Measurements from ENCODE around the gene PON2. TPM values are rescaled to one million over a fixed set of nuclear protein-coding genes. Genes with fewer than 3 reads are reported as not detected.

PON2 gene
- total RNA-seq, 2 donors from 2014 or later, result 89.8 to 99.4 TPM

GRCh38 chr7:95412075-95412474 is 22.8 kb downstream of the PON2 start:
- no peaks in the 10 kb centered on the region for H3K36me3 ChIP-seq
- no peaks in the 10 kb centered on the region for H3K4me1 ChIP-seq
- TF ChIP-seq CTCF (IDR thresholded peaks at IDR 0.05), result no peak
- intact Hi-C loops (cut with DNase I), result no loop called here
- H3K27ac ChIP-seq, result no peak overlapping the region
- no peaks in the 10 kb centered on the region for H3K9me3 ChIP-seq
- no peak for DNase-seq
- no peak overlapping the region for H3K4me3 ChIP-seq
- H3K9ac ChIP-seq (ENCODE audit: low read depth in 2 of 2, low read length in 2 of 2), result no peak overlapping the region
- H3K27me3 ChIP-seq, result no peaks in the 10 kb centered on the region

- Histone ChIP-seq H3K27ac (no peak overlapping the region), H3K4me1 (no peaks in the 10 kb centered on the region), H3K27me3 (no peaks in the 10 kb centered on the region), H3K36me3 (no peaks in the 10 kb centered on the region), H3K9ac (ENCODE audit: low read depth in 2 of 2, low read length in 2 of 2) (no peak overlapping the region), H3K4me3 (no peak overlapping the region), H3K9me3 (no peaks in the 10 kb centered on the region)
- no peak for DNase-seq
- no peak for TF ChIP-seq CTCF (IDR thresholded peaks at IDR 0.05)
- intact Hi-C loops (cut with DNase I), result no loop called here
Observed at GRCh38 chr7:95411666-95412065, 23.2 kb downstream of the PON2 start.

GRCh38 chr7:95411036-95411435 is 23.8 kb downstream of the PON2 start:
- H3K9me3 ChIP-seq, result no peaks in the 10 kb centered on the region
- no peak for DNase-seq
- H3K36me3 ChIP-seq, result no peaks in the 10 kb centered on the region
- H3K27me3 ChIP-seq, result no peaks in the 10 kb centered on the region
- intact Hi-C loops (cut with DNase I), result no loop called here
- no peak overlapping the region for H3K27ac ChIP-seq
- H3K4me1 ChIP-seq, result no peaks in the 10 kb centered on the region
- no peak overlapping the region for H3K9ac ChIP-seq (ENCODE audit: low read depth in 2 of 2, low read length in 2 of 2)
- H3K4me3 ChIP-seq, result no peak overlapping the region
- TF ChIP-seq CTCF (IDR thresholded peaks at IDR 0.05), result no peak

- H3K36me3 ChIP-seq, result no peaks in the 10 kb centered on the region
- H3K27ac ChIP-seq, result no peak overlapping the region
- intact Hi-C loops (cut with DNase I), result no loop called here
- H3K4me3 ChIP-seq, result no peak overlapping the region
- H3K9me3 ChIP-seq, result no peaks in the 10 kb centered on the region
- H3K27me3 ChIP-seq, result no peaks in the 10 kb centered on the region
- TF ChIP-seq CTCF (IDR thresholded peaks at IDR 0.05), result no peak
- no peak overlapping the region for H3K9ac ChIP-seq (ENCODE audit: low read depth in 2 of 2, low read length in 2 of 2)
- H3K4me1 ChIP-seq, result no peaks in the 10 kb centered on the region
- no peak for DNase-seq
Observed at GRCh38 chr7:95407751-95408150, 27.1 kb downstream of the PON2 start.

GRCh38 chr7:95405800-95406199 is 29.0 kb downstream of the PON2 start:
- Histone ChIP-seq H3K4me3 (no peak overlapping the region), H3K9ac (ENCODE audit: low read depth in 2 of 2, low read length in 2 of 2) (no peak overlapping the region), H3K4me1 (no peaks in the 10 kb centered on the region), H3K36me3 (no peaks in the 10 kb centered on the region), H3K27ac (no peak overlapping the region), H3K9me3 (no peaks in the 10 kb centered on the region), H3K27me3 (no peaks in the 10 kb centered on the region)
- intact Hi-C loops (cut with DNase I), result no loop called here
- DNase-seq, result no peak
- TF ChIP-seq CTCF (IDR thresholded peaks at IDR 0.05), result no peak

- no peak overlapping the region for H3K4me3 ChIP-seq
- intact Hi-C loops (cut with DNase I), result no loop called here
- H3K36me3 ChIP-seq, result no peaks in the 10 kb centered on the region
- no peak overlapping the region for H3K27ac ChIP-seq
- H3K9ac ChIP-seq (ENCODE audit: low read depth in 2 of 2, low read length in 2 of 2), result no peak overlapping the region
- H3K9me3 ChIP-seq, result no peaks in the 10 kb centered on the region
- H3K27me3 ChIP-seq, result no peaks in the 10 kb centered on the region
- DNase-seq, result no peak
- TF ChIP-seq CTCF (IDR thresholded peaks at IDR 0.05), result no peak
- no peaks in the 10 kb centered on the region for H3K4me1 ChIP-seq
Observed at GRCh38 chr7:95405208-95405607, 29.6 kb downstream of the PON2 start.

Measured in colonic mucosa (tissue), 4 donors.